Measurements from ENCODE around the gene PRADC1.

Gene PRADC1

DNA sequence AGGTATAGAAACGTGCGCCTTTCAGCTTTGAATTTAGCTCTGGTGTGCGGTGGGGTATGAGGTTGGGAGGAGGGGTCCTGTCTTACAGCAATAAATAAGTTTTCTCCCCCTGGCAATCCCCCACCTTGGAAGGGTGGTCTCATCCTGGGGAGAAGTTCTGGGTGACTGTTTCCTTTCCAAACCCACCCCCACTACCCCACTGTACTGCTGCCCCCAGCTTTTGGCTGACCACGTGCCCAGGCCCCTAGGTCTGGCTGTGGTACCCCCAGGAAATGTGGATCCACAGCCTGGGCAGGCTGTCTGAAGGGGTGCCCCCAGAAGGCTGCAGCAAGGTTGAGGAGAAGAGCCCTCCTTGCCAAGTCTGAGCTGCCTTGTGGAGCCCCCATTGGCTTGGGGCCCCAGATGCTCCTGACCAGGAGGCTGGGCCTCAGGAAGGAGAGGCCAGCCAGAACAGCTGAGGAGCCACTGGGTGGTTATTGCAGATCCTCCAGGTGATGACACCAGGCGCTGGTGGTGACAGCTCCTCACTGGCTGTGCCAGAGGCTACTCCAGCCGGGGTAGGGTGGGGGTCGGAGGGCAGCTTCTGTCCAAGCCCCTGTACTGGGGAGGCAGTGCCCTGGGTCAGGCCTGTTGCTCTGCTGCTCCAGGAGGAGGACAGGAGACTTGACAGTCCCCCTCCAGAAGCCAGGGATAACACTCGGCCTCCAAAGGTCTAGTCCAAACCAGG lies 25.3 kb upstream of the PRADC1 start:
- DNase-seq, result no peak

DNA sequence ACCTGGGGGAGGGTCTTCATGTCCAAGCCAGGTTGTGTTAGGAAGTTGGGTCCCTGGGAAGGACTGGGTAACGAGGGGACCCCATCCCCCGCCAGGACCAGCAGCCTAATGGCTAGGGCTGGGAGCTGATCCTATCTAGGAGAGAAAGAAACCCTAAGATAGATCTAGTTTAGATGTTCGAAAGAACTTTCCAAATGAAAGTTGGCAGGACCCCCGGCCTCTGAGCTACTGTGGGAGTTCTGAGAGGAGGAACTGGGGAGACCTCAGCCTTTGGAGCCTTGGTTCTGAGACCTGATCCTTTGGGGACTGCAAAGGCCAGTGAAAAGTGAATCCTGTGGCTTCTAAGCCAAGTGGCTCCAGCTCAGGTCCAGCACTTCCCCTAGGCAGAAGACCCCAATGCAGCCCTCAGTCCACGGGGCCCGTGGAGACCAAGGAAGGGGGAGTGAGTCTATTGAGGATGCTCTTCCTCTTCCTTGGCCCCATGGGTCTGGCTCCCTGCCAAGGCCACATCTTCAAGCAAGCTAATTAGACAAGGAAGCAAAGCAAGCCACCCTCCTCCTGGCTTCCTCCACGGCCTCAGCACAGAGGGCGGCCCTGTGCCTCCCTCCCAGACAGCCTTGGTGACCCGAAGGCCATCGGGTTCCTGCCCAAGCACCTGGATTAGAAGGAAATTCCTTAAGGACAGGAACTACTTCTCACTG lies 24.5 kb upstream of the PRADC1 start:
- DNase-seq, result no peak

DNA sequence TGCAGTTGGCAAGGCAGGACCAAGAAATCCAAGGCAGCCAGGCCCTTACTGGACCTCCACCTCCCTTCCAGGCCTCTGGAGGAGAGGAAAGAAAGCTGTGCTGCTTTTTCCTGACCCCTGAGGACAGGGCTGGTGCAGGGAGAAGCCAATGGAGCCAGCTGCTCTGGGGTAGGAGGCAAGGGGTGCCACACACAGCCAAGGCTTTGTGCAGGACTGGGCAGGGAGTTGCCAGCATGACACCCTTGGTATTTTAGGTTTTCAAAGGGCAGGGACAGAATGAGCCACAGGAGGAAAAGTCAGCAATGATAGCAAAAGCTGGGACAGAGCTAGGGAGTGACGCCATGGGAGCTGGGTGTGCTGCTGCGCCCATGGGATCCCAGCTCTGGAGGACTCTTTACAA lies 24.0 kb upstream of the PRADC1 start:
- no peak for DNase-seq

GRCh38 chr2:73256618-73256922 lies 23.5 kb upstream of the PRADC1 start:
- no peak for DNase-seq

GRCh38 chr2:73255907-73256617 lies 23.0 kb upstream of the PRADC1 start:
- no peak for DNase-seq

DNA sequence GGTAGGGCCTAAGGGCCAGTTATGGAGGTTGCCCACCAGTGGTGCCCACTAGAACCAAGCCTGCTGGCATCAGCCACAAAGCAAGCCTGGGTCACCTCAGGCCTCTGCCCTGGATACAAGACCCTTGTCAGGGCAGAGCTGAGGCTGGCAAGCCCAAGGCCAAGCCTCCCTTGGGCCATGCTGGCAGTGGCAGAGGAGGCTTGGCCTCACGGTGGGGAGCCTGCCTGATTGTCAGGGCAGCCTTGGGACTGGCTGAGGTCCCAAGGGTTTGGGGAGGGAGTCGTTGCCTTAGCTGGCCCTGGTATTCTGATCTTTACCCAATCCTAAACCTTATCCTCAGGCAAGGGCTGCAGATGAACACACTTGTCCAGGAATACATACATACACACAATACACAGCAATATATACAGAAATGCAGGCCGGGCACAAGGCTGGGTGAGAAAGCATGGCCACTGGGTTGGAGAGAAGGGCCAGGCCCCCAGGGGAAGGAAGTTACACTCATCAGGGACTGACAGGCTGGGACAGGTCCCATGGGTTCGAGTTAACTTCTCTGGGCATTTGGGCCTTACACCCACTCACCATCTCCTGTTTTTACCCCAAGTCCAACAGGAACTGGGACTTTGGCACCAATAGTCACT lies 22.1 kb upstream of the PRADC1 start:
- no peak for DNase-seq

DNA sequence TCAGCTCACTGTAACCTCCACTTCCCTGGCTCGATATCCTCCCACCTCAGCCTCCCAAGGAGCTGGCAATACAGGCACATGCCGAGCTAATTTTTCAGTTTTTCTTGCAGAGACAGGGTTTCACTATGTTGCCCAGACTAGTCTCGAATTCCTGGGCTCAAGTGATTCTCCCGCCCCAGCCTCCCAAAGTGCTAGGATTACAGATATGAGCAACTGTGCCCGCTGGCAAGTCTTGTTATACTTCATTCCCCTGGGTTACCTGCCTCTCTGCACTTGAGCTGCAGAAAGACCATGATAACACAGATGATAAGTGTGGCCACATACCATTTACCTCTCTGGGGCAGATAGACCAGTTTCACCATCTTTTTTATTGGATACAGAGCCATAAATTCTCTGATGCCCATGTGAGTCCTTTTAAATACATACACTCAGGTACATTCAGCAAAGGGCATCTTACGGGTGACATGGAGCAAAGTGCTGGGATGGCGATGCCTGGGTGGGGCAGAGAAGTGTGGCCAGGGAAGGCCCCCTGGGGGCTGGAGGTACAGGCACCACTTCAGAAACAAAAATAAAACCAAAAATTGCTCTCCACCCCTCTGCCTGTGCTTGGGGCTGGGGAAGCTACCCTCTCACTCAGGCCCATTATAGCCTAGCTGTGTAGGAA lies 21.4 kb upstream of the PRADC1 start:
- DNase-seq, result no peak

- DNase-seq, result no peak
These were observed 20.9 kb upstream of the PRADC1 start for GRCh38 chr2:73253901-73254300.

- DNase-seq, result no peak
These were observed 20.4 kb upstream of the PRADC1 start for GRCh38 chr2:73253400-73253799.

DNA sequence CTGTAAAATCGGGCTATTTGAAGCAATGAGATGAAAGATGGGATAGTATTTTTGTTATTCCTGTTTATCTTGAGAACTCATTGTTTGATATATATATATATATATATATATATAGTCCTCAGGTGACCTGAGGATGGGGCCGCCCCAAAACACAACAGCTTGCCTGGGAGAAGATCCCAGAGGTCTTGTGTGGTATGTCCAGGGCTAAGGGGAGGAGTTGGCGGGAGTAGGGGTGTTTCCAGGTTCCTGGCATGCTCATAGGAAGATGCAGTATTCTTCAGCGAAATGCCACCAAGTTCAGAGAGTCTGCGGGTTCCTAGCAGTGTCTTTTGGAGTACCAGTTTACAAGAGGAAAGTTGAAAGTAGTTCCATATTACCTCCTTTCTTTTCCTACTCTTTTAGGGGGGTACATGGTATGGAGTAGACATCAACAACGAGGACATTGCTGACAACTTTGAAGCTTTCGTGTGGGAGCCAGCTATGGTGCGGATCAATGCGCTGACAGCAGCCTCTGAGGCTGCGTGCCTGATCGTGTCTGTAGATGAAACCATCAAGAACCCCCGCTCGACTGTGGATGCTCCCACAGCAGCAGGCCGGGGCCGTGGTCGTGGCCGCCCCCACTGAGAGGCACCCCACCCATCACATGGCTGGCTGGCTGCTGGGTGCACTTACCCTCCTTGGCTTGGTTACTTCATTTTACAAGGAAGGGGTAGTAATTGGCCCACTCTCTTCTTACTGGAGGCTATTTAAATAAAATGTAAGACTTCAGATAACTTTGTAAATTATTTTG lies 19.4 kb upstream of the PRADC1 start:
- no peak for DNase-seq

DNA sequence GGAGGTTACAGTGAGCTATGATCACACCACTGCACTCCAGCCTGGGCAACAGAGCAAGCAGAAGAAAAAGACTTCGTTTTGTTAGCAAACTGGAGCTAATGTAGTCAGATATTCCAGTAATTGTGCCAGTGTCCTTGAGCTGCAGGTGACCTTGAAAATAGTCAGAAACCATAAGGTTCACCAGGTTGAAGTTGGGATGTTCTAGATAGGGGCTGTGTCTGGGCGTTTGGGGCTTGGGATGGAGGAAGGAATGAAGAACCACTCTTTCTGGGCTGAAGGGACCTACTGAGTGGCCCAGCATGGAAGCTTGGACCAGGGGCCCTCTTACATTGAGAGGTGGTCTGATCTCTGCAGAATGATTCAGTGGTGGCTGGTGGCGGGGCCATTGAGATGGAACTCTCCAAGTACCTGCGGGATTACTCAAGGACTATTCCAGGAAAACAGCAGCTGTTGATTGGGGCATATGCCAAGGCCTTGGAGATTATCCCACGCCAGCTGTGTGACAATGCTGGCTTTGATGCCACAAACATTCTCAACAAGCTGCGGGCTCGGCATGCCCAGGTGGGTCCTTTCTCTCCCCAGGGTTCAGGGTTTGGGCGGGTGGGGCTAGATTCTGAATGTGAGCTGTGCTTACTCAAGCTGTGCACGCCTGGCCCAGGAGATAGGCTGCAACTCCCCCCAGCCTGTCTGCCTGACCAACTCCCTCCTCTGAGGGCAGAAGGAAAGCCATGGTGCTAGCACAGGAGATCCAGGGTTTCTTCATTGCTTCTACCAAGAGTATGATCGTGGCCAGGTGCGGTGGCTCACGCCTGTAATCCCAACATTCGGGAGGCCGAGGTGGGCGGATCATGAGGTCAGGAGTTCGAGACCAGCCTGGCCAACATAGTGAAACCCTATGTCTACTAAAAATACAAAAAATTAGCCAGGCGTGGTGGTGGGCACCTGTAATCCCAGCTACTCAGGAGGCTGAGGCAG lies 18.1 kb upstream of the PRADC1 start:
- no peak for DNase-seq

DNA sequence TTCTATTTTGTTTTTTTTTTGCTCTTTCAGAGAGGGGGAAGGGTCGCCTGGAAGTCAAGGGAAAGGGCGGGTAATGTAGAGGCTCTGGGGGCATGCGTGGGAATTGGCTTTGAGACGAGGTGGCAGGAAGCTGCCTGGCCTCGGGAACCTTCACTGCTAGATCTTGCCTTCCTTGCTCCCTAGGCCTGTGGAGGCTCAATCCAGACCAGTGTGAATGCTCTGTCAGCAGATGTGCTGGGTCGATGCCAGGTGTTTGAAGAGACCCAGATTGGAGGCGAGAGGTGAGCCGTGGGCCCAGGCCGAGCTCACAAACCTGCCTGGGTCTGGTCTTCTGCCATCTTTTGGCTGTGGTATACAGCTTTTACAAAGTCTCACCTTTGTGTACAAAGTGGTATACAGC lies 16.6 kb upstream of the PRADC1 start:
- DNase-seq, result no peak

GRCh38 chr2:73246850-73247249 lies 13.8 kb upstream of the PRADC1 start:
- DNase-seq, result no peak

DNA sequence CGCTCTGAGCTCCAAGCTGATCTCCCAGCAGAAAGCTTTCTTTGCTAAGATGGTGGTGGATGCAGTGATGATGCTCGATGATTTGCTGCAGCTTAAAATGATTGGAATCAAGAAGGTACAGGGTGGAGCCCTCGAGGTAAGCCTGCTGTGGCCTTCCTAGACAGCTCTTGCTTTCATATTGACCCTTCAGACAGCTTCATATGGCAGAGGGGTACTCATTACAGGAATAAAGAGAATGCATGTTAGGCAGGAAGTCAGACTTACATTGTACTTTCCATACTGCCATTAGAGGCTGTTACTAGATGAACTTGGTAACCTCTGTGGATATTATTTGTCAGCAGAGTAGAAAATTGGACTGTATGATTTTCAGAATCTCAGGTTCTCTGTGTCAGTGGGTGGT lies 11.5 kb upstream of the PRADC1 start:
- no peak for DNase-seq

GRCh38 chr2:73243884-73244570 lies 11.0 kb upstream of the PRADC1 start:
- DNase-seq, result no peak

GRCh38 chr2:73239776-73240175 lies 6.7 kb upstream of the PRADC1 start:
- DNase-seq, result no peak

DNA sequence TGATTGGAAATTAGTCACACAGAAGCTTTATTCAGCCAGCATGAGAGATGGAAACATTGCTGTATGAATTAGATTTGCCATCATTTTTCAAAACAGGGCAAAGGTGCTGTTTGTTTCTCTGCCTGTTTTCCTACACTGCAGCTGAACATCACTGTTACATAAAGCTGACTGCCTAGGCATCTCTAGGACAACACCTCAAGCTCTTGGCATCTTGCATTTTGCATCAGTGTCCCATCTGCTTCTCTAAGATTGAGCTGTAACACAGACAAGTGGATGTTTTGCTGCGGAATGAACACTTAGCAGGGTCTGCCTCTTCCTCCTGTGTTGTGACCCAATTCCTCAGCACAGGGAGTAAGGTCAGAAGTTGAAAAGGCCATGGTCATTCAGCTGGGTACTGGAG lies 5.9 kb upstream of the PRADC1 start:
- DNase-seq, result no peak

GRCh38 chr2:73238149-73238548 lies 5.1 kb upstream of the PRADC1 start:
- DNase-seq, result no peak

- DNase-seq, result no peak
These were observed 4.1 kb upstream of the PRADC1 start for GRCh38 chr2:73237168-73237567.

DNA sequence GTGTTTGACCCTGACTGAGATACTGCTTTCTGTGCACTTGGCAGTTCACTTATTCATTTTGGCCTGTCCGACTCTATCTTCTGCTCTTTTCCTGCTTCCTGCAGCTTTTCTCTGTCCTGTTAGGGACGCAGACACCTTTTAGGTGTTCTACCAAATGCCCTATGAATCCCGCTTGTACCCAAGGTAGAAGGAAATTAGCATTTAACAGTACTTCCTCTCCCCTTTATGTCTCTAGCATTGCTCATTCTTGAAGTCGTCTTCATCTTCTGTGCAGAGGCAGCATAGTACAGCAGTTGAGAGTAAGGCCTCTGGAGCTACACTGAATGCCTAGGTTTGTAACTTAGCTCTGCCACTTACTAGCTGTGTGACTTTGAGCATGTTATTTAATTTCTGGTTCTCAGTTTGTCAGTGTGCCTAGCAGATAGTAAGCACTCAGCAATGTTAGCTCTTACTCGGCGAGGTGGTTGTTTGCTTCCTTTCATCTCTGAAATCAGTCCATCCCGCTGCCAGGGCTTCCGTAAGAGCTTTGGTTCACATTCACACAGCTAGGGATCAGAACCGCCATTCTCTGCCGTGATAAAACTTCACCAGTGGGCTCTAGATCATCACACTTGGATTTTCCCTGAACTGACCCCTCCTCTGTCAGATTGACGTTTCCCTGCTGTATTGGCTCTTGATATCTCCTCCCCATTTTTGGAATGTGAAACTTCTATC lies 2.4 kb upstream of the PRADC1 start:
- DNase-seq, result no peak
